Mesenchymal stem cell (in vitro differentiated cells and primary cell): ENCODE data around the gene BOC.

Source experiments
- DNase-seq: peaks from one replicate; pipeline ENCODE4 v3.0.0-alpha.2; 2013
- H2AFZ ChIP-seq: one replicate; pipeline ENCODE4 v1.6.1; 2013; ENCODE audit warnings: low read depth, mild to moderate bottlenecking, control low read depth, inconsistent platforms, low read length, moderate library complexity
- H2AK5ac ChIP-seq: 2 replicates; pipeline ENCODE4 v1.6.1; 2013; ENCODE audit warnings: low read length, moderate library complexity, mild to moderate bottlenecking, inconsistent platforms; ENCODE audit not compliant: severe bottlenecking
- H2BK120ac ChIP-seq: one replicate; pipeline ENCODE4 v1.6.1; 2013; ENCODE audit warnings: low read depth, mild to moderate bottlenecking, inconsistent platforms, low read length, moderate library complexity
- H2BK12ac ChIP-seq, 2 experiments: one replicate each; pipeline ENCODE4 v1.6.1; 2013; ENCODE audit warnings: inconsistent platforms in 2 of 2, low read length in 2 of 2, mild to moderate bottlenecking in 2 of 2, moderate library complexity in 2 of 2, control low read depth in 1 of 2
- H2BK15ac ChIP-seq: one replicate; pipeline ENCODE4 v1.6.1; 2013; ENCODE audit warnings: mild to moderate bottlenecking, low read depth, inconsistent platforms; ENCODE audit not compliant: poor library complexity, severe bottlenecking
- H2BK5ac ChIP-seq: 2 replicates; pipeline ENCODE4 v1.6.1; 2013; ENCODE audit warnings: low read depth, mild to moderate bottlenecking, low read length, control low read depth, inconsistent platforms; ENCODE audit not compliant: poor library complexity, severe bottlenecking
- H3K14ac ChIP-seq, 2 experiments: one replicate each; pipeline ENCODE4 v1.6.1; 2013; ENCODE audit warnings: inconsistent platforms in 2 of 2, low read length in 2 of 2, control low read depth in 1 of 2, mild to moderate bottlenecking in 1 of 2, moderate library complexity in 1 of 2
- H3K18ac ChIP-seq, 2 experiments: one replicate each; pipeline ENCODE4 v1.6.1; 2013; ENCODE audit warnings: inconsistent platforms in 2 of 2, low read length in 2 of 2, control low read depth in 1 of 2, low read depth in 1 of 2, mild to moderate bottlenecking in 1 of 2
- H3K23ac ChIP-seq, 2 experiments: one replicate each; pipeline ENCODE4 v1.6.1; 2013; ENCODE audit warnings: inconsistent platforms in 2 of 2, low read length in 2 of 2, mild to moderate bottlenecking in 2 of 2, moderate library complexity in 2 of 2, control low read depth in 1 of 2
- H3K27ac ChIP-seq: 2 replicates; pipeline ENCODE4 v1.5.1; 2013; ENCODE audit warnings: mild to moderate bottlenecking, moderate library complexity, low read length, control low read depth, inconsistent platforms; ENCODE audit not compliant: poor library complexity, severe bottlenecking
- H3K27me3 ChIP-seq, 2 experiments: 2 replicates each; pipeline versions ENCODE4 v1.6.1 to v1.7.0; 2013; ENCODE audit warnings: low read length in 2 of 2, mild to moderate bottlenecking in 2 of 2, moderate library complexity in 2 of 2, control low read depth in 1 of 2, inconsistent platforms in 1 of 2; ENCODE audit not compliant: control insufficient read depth in 1 of 2, insufficient read depth in 1 of 2
- H3K36me3 ChIP-seq, 2 experiments: 2 replicates each; pipeline versions ENCODE4 v1.6.1 to v1.7.0; 2013; ENCODE audit warnings: low read length in 2 of 2, control low read depth in 1 of 2, inconsistent platforms in 1 of 2, low read depth in 1 of 2, mild to moderate bottlenecking in 1 of 2; ENCODE audit not compliant: insufficient read depth in 2 of 2, control insufficient read depth in 1 of 2
- H3K4ac ChIP-seq, 2 experiments: one replicate each; pipeline ENCODE4 v1.6.1; 2013; ENCODE audit warnings: inconsistent platforms in 2 of 2, low read length in 2 of 2, mild to moderate bottlenecking in 2 of 2, moderate library complexity in 2 of 2, control low read depth in 1 of 2, low read depth in 1 of 2
- H3K4me1 ChIP-seq: 2 replicates; pipeline ENCODE4 v1.6.1; 2013; ENCODE audit warnings: low read depth, low read length, control low read depth; ENCODE audit not compliant: control insufficient read depth, insufficient read depth
- H3K4me2 ChIP-seq: 2 replicates; pipeline ENCODE4 v1.6.1; 2013; ENCODE audit warnings: low read length, mild to moderate bottlenecking, inconsistent platforms; ENCODE audit not compliant: poor library complexity, severe bottlenecking
- H3K4me3 ChIP-seq, 2 experiments: 2 replicates each; pipeline versions ENCODE4 v1.5.1 to v1.7.0; 2013; ENCODE audit warnings: low read length in 2 of 2, mild to moderate bottlenecking in 2 of 2, control low read depth in 1 of 2, low read depth in 1 of 2; ENCODE audit not compliant: insufficient read depth in 1 of 2
- H3K79me1 ChIP-seq: replicated peaks from 2 replicates; pipeline ENCODE4 v1.6.1; 2013; ENCODE audit warnings: mild to moderate bottlenecking, control low read depth, low read length, inconsistent platforms; ENCODE audit not compliant: poor library complexity, severe bottlenecking
- H3K9ac ChIP-seq: 2 replicates; pipeline ENCODE4 v1.7.0; 2013; ENCODE audit warnings: mild to moderate bottlenecking, low read length, moderate library complexity
- H3K9me3 ChIP-seq: 2 replicates; pipeline ENCODE4 v1.7.0; 2013; ENCODE audit warnings: mild to moderate bottlenecking, low read length; ENCODE audit not compliant: control insufficient read depth
- H4K8ac ChIP-seq: one replicate; pipeline ENCODE4 v1.6.1; 2013; ENCODE audit warnings: inconsistent platforms, mild to moderate bottlenecking, low read length, moderate library complexity
- H4K91ac ChIP-seq: one replicate; pipeline ENCODE4 v1.6.1; 2013; ENCODE audit warnings: mild to moderate bottlenecking, low read length, inconsistent platforms
- WGBS: methylation state at CpG from one replicate; pipeline ENCODE4 v1.1.7; 2013; ENCODE audit warnings: mixed read lengths; 5-methylcytosine and 5-hydroxymethylcytosine counted together

The BOC gene

GRCh38 chr3:113286524-113286923 is 75.2 kb downstream of the BOC start:
- Histone ChIP-seq H2BK12ac (peak overlapping the region; percentile 72 to 89), H3K27ac (peak overlapping the region; percentile 33), H3K4me3 (no peak overlapping the region), H2AFZ (no peak overlapping the region), H4K8ac (peak overlapping the region; percentile 84), H2BK5ac (no peak overlapping the region), H3K36me3 (peaks cover 34 to 54% of the 10 kb centered on the region in 2 experiments), H3K4ac (peak overlapping the region; percentile 46 to 88), H3K18ac (peak overlapping the region; percentile 86), H3K79me1 (no peaks in the 10 kb centered on the region), H3K14ac (peak overlapping the region in 1 of 2 experiments; percentile 74), H2BK120ac (no peak overlapping the region), H4K91ac (peak overlapping the region; percentile 34), H3K27me3 (no peaks in the 10 kb centered on the region), H3K4me2 (no peak overlapping the region), H3K9me3 (no peaks in the 10 kb centered on the region), H2AK5ac (peak overlapping the region; percentile 78), H3K4me1 (peaks cover 13% of the 10 kb centered on the region), H3K23ac (peak overlapping the region in 1 of 2 experiments; percentile 15), H2BK15ac (peak overlapping the region; percentile 63), H3K9ac (peak overlapping the region; percentile 66)
- 100% methylated on average over 4 of the region's 6 CpGs for WGBS
- no peak for DNase-seq

- H3K23ac ChIP-seq: no peak overlapping the region
- no peak overlapping the region for H2BK15ac ChIP-seq
- H2AK5ac ChIP-seq: no peak overlapping the region
- H3K27ac ChIP-seq: peak overlapping the region; percentile 45
- H4K8ac ChIP-seq: peak overlapping the region; percentile 41
- H3K27me3 ChIP-seq: no peaks in the 10 kb centered on the region
- no peaks in the 10 kb centered on the region for H3K9me3 ChIP-seq
- H2BK5ac ChIP-seq: no peak overlapping the region
- H3K4me3 ChIP-seq: no peak overlapping the region
- peaks cover 14% of the 10 kb centered on the region for H3K4me1 ChIP-seq
- H3K4ac ChIP-seq: no peak overlapping the region
- no peak overlapping the region for H2AFZ ChIP-seq
- no peak overlapping the region for H3K14ac ChIP-seq
- H2BK12ac ChIP-seq: peak overlapping the region; percentile 8 to 61
- H3K4me2 ChIP-seq: no peak overlapping the region
- no peaks in the 10 kb centered on the region for H3K79me1 ChIP-seq
- peak overlapping the region; percentile 67 for H2BK120ac ChIP-seq
- peak overlapping the region; percentile 66 for H3K9ac ChIP-seq
- peaks cover 29 to 46% of the 10 kb centered on the region in 2 experiments for H3K36me3 ChIP-seq
- peak; percentile 88 for DNase-seq
- peak overlapping the region; percentile 91 for H4K91ac ChIP-seq
- 36% methylated on average over 10 of the region's 10 CpGs for WGBS
- H3K18ac ChIP-seq: peak overlapping the region; percentile 54 to 73
Observed at GRCh38 chr3:113287111-113287802, 75.9 kb downstream of the BOC start.

GRCh38 chr3:113287803-113288648 is 76.7 kb downstream of the BOC start:
- Histone ChIP-seq H2BK120ac (no peak overlapping the region), H3K23ac (no peak overlapping the region), H4K91ac (no peak overlapping the region), H3K36me3 (peaks cover 24 to 39% of the 10 kb centered on the region in 2 experiments), H3K27me3 (no peaks in the 10 kb centered on the region), H3K4ac (no peak overlapping the region), H3K14ac (no peak overlapping the region), H3K27ac (no peak overlapping the region), H3K4me3 (no peak overlapping the region), H3K9ac (peak overlapping the region; percentile 66), H2AFZ (no peak overlapping the region), H2BK15ac (no peak overlapping the region), H2AK5ac (no peak overlapping the region), H3K4me1 (peaks cover 14% of the 10 kb centered on the region), H2BK12ac (no peak overlapping the region), H3K4me2 (no peak overlapping the region), H2BK5ac (no peak overlapping the region), H4K8ac (no peak overlapping the region), H3K79me1 (no peaks in the 10 kb centered on the region), H3K9me3 (no peaks in the 10 kb centered on the region), H3K18ac (no peak overlapping the region)
- WGBS: 50% methylated on average over 4 of the region's 5 CpGs
- DNase-seq: peak; percentile 77

GRCh38 chr3:113288881-113289280 is 77.5 kb downstream of the BOC start:
- no peak overlapping the region for H3K4ac ChIP-seq
- H3K9me3 ChIP-seq: no peaks in the 10 kb centered on the region
- H2BK12ac ChIP-seq: peak overlapping the region in 1 of 2 experiments; percentile 10
- peaks cover 14% of the 10 kb centered on the region for H3K4me1 ChIP-seq
- H3K27ac ChIP-seq: no peak overlapping the region
- H2AFZ ChIP-seq: no peak overlapping the region
- no peak overlapping the region for H2AK5ac ChIP-seq
- H3K79me1 ChIP-seq: no peaks in the 10 kb centered on the region
- 98% methylated on average over 3 of the region's 3 CpGs for WGBS
- H4K91ac ChIP-seq: no peak overlapping the region
- H3K14ac ChIP-seq: no peak overlapping the region
- DNase-seq: no peak
- H3K27me3 ChIP-seq: no peaks in the 10 kb centered on the region
- peaks cover 18 to 30% of the 10 kb centered on the region in 2 experiments for H3K36me3 ChIP-seq
- no peak overlapping the region for H4K8ac ChIP-seq
- H3K4me3 ChIP-seq: no peak overlapping the region
- H3K4me2 ChIP-seq: no peak overlapping the region
- no peak overlapping the region for H2BK120ac ChIP-seq
- H3K9ac ChIP-seq: peak overlapping the region; percentile 34
- H2BK15ac ChIP-seq: no peak overlapping the region
- H3K23ac ChIP-seq: no peak overlapping the region
- H3K18ac ChIP-seq: no peak overlapping the region
- H2BK5ac ChIP-seq: no peak overlapping the region
